ENCODE data around the gene NKD2.

The NKD2 gene

DNA sequence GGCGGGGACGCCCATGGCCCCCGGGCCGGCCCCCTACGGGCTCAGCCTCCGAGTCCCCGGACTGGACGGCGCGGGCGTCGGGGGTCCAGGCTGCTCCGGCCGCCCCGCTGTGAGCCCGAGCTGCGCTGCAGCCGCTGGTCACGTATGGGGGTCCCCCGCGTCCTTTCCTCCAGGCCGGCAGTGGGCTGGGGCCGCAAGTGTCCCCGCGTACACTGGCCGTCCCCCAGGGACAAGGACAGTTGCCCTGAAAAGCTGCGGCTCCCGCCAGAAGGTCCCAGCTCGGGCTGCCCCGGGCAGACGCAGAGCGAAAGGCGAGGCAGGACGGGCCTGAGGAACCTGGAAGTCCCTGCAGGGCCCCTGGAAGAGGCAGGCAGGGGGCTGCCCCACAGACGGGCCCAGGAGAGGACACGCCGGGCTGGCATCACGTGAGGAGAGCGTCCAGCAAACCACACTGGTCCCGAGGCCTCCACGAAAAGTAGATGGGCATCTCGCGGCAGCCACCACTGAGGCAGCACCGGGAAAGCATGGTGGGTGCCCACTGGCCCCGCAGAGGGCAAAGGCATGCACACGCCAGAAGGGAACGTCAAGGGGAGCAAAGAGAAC is 3.3 kb upstream of the NKD2 start:
- Histone ChIP-seq H3K9ac (no peak overlapping the region), H3K79me2 (no peaks in the 10 kb centered on the region), H3K9me3 (ENCODE audit: control insufficient read depth, low read length) (no peaks in the 10 kb centered on the region), H3K27ac (no peak overlapping the region), H3K4me2 (ENCODE audit: low read length) (peak overlapping the region; percentile 83), H2AFZ (peak overlapping the region; percentile 82), H3K4me1 (no peaks in the 10 kb centered on the region), H3K27me3 (ENCODE audit: control insufficient read depth, insufficient read depth, low read length) (no peaks in the 10 kb centered on the region), H3K4me3 (ENCODE audit: low read depth, low read length) (peak overlapping the region; percentile 52), H3K36me3 (ENCODE audit: control insufficient read depth, insufficient read depth, low read length) (no peaks in the 10 kb centered on the region)
- TF ChIP-seq, protein P1, sequence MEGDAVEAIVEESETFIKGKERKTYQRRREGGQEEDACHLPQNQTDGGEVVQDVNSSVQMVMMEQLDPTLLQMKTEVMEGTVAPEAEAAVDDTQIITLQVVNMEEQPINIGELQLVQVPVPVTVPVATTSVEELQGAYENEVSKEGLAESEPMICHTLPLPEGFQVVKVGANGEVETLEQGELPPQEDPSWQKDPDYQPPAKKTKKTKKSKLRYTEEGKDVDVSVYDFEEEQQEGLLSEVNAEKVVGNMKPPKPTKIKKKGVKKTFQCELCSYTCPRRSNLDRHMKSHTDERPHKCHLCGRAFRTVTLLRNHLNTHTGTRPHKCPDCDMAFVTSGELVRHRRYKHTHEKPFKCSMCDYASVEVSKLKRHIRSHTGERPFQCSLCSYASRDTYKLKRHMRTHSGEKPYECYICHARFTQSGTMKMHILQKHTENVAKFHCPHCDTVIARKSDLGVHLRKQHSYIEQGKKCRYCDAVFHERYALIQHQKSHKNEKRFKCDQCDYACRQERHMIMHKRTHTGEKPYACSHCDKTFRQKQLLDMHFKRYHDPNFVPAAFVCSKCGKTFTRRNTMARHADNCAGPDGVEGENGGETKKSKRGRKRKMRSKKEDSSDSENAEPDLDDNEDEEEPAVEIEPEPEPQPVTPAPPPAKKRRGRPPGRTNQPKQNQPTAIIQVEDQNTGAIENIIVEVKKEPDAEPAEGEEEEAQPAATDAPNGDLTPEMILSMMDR (IDR thresholded peaks at IDR 0.05) = no peak

DNA sequence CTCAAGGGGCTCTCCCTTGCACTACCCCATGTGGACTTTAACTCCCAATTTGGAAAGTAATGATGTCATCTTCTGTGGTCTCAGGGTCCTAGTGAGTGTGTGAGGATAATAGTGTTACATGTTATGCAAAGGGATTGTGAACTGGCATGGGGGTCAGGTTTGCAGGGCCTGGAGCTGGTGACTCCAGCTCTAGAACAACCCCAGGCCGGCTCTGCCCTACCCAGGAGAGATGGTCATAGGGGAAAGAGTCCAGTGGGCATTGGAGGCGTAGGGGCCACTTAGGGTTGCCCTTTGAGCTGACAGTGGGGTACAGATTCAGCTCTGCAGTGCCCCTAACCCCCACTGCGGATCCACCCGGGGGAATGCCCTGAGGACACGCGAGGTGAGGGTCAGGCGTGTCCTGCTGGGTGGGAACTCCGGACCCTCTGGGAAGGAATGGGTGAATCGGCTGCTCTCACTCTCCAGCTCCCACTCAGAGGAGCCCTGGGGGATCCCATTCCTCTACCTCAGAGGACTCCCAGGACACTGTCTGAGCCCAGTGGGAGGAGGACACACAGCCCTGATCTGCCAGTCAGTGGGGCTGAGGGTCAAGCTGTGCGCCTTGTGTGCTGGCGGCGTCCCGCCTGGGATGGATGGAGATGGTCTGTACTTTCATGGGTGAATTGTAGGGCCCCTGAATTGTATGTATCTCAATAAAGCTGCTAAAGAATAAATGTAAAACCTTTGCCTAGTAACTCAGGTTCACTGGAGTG is 2.5 kb upstream of the NKD2 start:
- Histone ChIP-seq H3K27ac (no peak overlapping the region), H3K9ac (no peak overlapping the region), H3K4me1 (no peaks in the 10 kb centered on the region), H3K4me2 (ENCODE audit: low read length) (no peak overlapping the region), H3K36me3 (ENCODE audit: control insufficient read depth, insufficient read depth, low read length) (no peaks in the 10 kb centered on the region), H3K79me2 (no peaks in the 10 kb centered on the region), H3K27me3 (ENCODE audit: control insufficient read depth, insufficient read depth, low read length) (no peaks in the 10 kb centered on the region), H2AFZ (no peak overlapping the region), H3K4me3 (ENCODE audit: low read depth, low read length) (no peak overlapping the region), H3K9me3 (ENCODE audit: control insufficient read depth, low read length) (no peaks in the 10 kb centered on the region)
- TF ChIP-seq, protein P1 (IDR thresholded peaks at IDR 0.05) = no peak

DNA sequence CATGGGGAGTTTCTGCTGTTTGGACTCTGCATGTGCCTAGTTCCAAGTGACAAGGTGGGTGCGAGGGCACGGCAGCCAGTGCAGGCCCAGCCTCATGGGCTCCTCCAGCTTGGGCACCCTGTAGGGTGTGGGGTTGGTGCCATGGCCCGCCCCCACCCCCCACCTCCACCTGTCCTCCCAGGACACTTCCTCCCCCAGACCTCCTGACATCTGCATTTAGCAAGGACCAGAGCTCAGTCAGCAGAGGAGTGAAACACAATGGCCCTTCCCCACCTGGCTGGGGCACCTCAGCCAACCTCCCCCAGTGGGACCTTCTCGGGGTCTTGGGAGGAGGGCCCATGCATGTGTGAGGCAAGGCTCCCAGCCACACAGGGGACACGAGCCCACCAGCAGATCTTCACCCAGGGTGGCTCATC is 1.9 kb upstream of the NKD2 start:
- no peaks in the 10 kb centered on the region for H3K27me3 ChIP-seq (ENCODE audit: control insufficient read depth, insufficient read depth, low read length)
- no peaks in the 10 kb centered on the region for H3K4me1 ChIP-seq
- no peak overlapping the region for H2AFZ ChIP-seq
- no peaks in the 10 kb centered on the region for H3K36me3 ChIP-seq (ENCODE audit: control insufficient read depth, insufficient read depth, low read length)
- H3K4me3 ChIP-seq (ENCODE audit: low read depth, low read length) = no peak overlapping the region
- TF ChIP-seq, protein P1 (IDR thresholded peaks at IDR 0.05) = no peak
- H3K4me2 ChIP-seq (ENCODE audit: low read length) = no peak overlapping the region
- no peak overlapping the region for H3K27ac ChIP-seq
- H3K79me2 ChIP-seq = no peaks in the 10 kb centered on the region
- H3K9ac ChIP-seq = no peak overlapping the region
- no peaks in the 10 kb centered on the region for H3K9me3 ChIP-seq (ENCODE audit: control insufficient read depth, low read length)

DNA sequence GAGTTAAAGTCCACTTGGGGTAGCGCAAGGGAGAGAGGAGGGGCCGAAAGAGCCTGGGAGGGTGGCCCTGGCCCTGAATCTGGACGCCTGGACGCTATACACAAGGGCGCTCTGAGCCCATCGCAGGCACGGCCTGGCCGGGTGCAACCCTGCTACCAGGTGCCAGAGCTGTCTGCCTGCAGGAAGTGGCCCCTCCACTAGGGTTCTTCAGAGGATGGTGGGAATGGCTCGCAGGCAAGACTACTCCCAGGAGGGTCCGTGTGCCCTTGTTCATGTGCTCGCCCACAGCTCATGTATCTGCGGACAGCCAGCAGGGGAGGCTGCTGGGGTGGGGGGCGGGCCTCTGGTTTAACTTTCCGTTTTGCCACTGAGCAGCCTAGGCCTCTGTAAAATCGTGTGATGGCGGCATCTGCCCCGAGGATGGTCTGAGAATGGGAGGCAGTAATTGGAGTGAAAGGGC is 1.4 kb upstream of the NKD2 start:
- no peak overlapping the region for H3K9ac ChIP-seq
- no peak overlapping the region for H3K4me2 ChIP-seq (ENCODE audit: low read length)
- H3K9me3 ChIP-seq (ENCODE audit: control insufficient read depth, low read length) = no peaks in the 10 kb centered on the region
- no peak overlapping the region for H3K27ac ChIP-seq
- no peaks in the 10 kb centered on the region for H3K27me3 ChIP-seq (ENCODE audit: control insufficient read depth, insufficient read depth, low read length)
- H2AFZ ChIP-seq = no peak overlapping the region
- no peak overlapping the region for H3K4me3 ChIP-seq (ENCODE audit: low read depth, low read length)
- H3K36me3 ChIP-seq (ENCODE audit: control insufficient read depth, insufficient read depth, low read length) = no peaks in the 10 kb centered on the region
- no peaks in the 10 kb centered on the region for H3K4me1 ChIP-seq
- TF ChIP-seq, protein P1 (IDR thresholded peaks at IDR 0.05) = no peak
- H3K79me2 ChIP-seq = no peaks in the 10 kb centered on the region

All from parathyroid adenoma (tissue), 2 donors.